GM21390 (cell line): ENCODE results near the gene PPP1R37.
"Not testable (repeated sequence)": the region's sequence is repeated elsewhere in the genome, so short reads cannot be mapped to it uniquely, and the experiment has no call there.

Experiments
- ATAC-seq: cut with Tn5 transposase; IDR thresholded peaks from one replicate; pipeline ENCODE4 v1.9.1; 2021; ENCODE audit not compliant: unreplicated experiment

PPP1R37 gene

DNA sequence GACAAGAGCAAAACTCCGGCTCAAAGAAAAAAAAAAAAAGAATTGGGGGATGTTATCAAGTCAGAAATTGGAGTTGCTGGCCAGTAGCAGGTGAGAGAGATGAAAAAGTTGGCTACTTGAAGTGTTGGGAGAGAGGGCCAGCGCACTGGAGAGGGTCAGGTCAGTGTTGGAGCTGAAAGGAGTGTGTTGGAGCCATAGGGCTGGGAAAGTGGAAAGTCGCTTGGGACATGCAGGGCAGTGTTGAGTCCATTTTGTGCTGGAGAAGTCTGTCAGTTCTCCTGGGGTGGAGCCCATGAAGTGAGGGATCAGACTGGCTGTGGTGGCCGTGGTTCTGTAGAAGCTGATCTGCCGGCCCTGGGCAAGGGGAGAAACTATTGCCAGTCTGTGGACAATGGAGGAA is 1.7 kb downstream of the PPP1R37 start:
- no peak for ATAC-seq

DNA sequence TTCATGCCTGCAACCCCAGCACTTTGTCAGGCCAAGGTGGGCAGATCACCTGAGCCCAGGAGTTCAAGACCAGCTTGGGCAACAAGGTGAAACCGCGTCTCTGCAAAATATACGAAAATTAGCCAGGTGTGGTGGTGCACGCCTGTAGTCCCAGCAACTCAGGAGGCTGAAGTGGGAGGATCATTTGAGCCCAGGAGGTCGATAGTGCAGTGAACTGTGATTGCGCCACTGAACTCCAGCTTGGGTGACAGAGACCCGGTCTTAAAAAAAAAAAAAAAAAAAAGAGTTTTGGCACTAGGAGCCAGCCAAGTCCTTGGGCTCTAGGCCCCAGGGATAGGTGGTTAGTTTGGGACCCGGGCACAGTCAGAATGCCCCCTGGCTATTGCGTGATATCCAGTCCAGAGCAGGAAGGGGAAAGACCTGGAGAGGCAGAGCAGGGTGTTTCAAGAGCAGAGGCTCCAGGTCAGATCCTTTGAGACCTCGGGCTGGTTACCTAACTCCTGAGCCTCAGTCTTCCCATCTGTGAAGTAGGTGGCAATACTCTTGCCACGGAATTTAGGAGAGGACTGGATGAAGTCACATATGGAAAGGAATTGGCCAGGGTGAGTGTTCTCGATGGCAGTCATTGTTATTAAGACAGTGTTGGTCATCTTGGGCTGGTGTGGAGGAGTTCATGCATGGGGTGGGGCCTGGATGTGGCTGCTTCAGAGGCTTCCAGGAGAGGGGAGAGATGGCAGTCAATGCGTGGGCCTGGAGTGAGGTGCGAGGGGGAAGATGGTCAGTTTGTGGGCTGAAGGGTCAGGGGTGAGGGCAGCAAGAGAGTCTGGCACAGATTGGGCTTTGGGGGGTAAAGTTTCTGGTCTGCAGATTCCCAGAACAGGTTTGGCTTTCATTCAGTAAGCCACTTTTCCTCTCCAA is 2.8 kb downstream of the PPP1R37 start:
- ATAC-seq: no peak

DNA sequence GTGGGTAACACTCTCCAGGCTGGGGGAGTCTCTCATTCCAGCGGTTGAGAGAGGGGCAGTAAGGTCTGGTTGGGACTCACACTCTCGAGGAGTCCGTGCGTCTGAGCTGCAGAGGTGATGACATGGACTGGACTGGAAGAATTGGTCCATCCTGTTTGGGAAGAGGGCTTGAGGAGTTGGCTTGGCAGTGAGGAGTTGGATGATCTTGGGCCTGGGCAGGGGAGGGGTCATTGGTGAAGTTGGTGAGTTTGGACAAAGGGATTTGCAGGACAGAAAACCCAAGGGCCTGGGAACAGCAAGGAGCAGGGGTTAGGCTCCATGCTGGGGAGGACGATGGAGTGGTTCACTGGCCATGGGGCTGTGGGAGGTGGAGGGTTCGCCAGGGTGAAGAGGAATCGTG is 3.7 kb downstream of the PPP1R37 start:
- ATAC-seq: no peak

DNA sequence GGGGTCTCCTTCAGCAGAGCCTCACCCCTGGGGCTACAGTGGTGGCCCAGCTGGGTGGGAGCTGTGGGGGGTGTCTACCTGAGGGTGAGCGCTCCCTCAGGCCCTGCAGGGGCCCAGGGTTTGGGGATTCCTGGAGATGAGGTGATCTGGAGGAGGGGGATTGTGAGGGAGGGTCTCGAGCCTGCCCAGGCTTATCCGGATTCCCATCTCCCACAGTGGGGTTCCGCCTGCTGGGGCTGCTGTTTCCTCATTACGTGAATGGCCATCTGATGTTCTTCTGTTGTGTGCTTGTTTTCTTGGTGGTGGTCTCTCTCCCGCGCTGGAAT is 4.4 kb downstream of the PPP1R37 start:
- ATAC-seq: no peak

DNA sequence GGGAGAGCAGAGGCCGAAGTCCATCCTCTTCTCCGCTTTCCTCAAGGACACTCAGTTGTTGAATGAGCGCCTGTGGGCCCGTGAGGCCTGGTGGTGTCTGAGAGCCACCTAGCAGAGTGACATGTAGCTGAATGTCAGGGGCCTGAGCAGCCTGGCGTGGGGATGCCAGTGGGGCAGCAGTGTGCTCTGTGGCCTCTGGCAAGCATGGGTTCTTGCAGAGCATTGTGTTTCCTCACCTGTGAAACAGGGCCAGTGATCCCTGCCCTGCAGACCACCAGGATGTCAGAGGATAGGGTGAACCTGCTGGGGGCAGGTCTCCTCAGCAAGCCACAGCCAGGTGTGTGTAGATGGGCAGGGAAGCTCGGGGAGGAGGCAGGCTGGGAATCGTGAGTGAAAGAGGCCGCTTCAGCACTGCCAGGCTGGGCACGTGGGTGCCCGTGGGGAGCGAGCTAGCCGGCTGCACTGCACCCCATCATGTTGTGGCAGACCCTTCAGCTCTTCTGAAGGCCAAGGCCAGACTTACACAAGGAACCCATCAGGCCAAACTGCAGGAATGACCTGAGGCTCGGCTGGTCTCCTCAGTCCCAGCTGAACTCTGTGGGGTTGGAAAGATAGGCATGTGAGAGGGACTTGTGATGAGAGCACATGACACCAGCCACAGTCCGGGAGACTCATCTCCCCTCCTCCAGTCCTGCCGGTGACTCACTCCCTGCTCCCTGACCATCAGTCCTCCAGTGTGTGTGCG is 5.0 kb downstream of the PPP1R37 start:
- ATAC-seq: no peak

DNA sequence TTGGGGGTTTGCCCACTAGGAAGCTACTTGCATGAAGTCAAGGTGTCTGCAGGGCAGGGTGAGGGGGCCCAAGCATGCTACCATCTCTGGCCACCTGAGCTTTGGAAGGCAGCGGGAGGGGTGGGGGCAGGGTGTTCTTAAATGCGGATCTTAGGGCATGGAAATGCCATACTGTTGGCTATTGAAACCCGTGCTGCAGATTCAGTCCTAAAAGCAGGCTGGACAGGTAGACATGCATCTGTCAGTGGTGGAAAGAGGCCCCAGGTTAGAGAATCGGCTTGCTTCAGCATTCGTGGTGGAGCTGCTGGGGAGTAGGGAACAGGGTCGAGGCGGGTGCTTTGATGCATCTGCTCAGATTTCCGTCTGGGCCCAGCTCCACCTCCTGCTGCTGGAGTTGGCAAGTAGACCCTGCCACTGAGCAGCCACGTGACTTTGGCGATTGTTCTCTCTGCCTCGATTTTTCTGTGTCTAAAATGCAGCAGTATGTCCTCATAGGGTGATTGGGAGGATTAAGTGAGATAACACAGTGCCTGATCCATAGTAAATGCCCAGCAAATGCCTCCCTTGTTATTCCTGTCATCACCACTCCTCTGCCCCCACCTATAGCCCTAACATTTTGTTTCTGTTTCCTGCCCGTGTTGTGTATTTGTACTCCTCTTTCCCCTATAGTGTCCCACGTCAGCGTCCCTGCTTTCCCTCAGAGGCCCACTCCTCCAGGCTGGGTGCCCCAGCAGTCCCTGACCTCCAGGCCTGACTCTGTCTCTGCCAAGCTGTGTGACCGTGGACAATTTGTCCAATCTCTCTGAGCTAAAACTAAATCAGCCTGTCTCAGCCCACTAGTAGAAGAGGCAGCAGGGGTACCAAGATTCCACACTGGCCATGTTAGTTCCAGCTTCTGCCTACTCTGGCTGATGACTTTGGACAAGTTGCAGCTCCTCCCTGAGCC is 5.8 kb downstream of the PPP1R37 start:
- ATAC-seq: no peak

DNA sequence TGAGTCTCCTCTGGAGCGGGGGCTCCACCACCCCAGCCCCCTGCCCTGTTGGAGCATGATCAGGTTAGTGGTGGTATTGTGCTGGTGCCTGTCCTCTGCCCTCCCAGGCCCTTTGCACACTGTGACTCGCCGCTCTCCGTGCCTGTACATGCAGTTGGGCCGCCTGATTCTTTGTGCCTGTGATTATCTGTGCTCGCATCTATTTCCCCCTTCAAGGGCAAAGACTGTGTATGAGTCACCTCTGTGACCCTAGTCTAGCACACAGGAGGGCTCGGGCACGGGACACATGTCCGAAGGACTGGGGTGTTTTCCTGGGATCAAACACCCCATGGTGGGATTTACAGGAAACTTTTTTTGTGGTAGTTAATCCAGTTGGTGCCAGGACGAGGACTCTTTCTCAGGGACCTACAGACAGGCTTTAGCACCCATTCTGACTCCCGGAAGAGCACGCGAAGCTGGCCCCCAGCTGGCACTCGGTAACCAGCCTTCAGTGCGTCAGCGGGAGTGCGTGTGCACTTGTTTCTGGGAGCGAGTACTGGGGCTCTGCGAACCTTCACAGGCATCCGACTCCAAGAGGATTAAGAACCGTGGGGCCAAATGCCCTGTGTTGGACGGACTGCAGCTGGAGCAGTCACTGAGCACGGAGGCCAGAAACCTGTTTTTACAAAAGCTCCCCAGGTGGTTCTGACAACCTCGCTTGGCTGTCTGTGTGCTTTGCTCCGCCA is 6.7 kb downstream of the PPP1R37 start:
- ATAC-seq: no peak

DNA sequence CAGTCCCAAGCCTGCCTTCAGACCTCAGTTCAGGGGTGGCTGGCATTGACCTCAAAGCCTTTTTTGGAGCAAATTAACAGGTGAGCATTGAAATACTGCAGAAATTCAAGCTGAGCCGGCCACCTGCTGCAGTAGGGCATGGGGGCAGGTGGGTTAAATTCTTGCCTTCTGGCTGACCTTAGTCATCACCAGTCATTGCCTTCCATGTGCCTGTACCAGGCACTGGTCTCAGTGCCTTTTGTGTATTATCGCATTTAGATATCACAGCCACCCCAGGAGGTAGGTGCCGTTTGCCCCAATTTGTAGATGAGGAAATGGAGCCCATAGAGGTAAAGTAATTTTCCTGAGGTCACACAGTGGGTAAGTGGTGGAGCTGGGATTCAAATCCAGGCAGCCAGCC is 7.2 kb downstream of the PPP1R37 start:
- ATAC-seq: no peak

DNA sequence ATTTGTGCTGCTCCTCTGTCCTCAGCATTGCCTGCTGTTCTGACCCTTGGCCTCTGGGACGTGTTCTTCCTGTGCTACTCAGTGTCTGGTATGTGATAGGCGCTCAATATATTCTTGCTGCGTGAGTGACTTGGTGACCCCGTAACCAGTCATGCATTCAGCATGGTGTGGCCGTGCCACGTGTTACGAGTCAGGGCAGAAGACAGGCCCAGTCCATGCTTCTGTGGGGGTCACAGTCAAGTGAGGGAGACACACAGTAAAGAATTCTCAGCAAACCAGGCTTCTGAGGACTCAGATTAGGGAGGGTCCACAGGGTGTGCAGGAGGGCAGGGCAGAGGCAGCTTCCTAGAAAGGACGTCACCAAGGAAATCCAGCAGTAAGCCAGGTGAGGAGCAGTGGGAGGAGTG is 7.9 kb downstream of the PPP1R37 start:
- no peak for ATAC-seq

DNA sequence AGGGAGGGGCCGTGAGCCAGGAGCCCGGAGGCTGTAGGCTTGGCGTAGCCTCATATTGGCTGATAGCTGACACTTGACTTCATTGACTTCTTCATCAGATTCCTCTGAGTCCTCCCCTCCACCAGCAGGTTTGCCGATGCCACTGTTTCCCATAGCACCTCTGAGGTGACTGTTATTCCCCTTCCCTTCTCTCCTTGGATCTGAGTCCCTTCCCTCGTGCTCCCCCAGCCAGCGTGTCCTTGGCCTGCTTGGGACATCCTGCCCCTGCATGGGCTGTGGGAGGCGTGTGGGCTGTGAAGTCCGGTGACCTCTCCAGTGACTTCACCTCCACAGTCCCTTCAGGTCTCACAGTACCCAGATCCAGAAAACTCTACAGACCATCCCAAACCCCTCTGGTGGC is 8.8 kb downstream of the PPP1R37 start:
- ATAC-seq: no peak

DNA sequence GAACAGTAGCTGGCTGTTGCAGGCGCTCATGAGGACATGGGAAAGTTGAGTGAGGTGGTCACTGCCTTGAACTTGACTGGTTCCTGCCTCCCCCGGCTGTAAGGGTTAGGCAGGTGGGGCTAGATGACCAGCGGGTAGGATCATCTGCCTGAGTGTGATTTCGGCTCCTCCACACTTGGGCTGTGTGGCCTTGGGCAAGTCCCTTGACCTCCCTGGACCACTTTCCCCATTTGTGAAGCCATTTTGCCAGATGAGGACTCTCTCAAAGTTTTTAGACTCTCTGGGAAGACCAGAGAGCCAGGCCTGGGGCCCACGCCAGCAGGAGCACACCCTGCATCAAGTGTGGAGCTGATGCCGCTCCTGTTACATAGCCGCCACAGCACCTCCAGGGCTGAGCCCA is 9.5 kb downstream of the PPP1R37 start:
- ATAC-seq: no peak

DNA sequence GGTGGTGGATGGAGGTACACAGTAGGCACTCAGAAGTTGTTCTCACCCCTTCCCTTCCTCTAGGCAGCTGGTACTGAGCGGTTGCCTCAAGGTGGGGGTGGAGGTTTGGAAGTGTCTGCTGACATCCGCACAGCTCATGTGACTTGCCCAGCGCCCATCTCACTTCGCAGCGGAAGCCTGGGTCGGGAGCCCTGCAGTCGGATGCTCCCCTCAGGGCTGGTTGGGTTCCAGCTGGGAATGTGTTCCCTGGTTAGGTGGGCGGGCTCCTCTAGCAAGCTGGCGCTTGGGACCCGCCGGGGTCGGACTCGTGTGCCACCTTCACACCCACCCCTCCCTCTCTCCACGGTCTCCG is 10.2 kb downstream of the PPP1R37 start:
- ATAC-seq: no peak

DNA sequence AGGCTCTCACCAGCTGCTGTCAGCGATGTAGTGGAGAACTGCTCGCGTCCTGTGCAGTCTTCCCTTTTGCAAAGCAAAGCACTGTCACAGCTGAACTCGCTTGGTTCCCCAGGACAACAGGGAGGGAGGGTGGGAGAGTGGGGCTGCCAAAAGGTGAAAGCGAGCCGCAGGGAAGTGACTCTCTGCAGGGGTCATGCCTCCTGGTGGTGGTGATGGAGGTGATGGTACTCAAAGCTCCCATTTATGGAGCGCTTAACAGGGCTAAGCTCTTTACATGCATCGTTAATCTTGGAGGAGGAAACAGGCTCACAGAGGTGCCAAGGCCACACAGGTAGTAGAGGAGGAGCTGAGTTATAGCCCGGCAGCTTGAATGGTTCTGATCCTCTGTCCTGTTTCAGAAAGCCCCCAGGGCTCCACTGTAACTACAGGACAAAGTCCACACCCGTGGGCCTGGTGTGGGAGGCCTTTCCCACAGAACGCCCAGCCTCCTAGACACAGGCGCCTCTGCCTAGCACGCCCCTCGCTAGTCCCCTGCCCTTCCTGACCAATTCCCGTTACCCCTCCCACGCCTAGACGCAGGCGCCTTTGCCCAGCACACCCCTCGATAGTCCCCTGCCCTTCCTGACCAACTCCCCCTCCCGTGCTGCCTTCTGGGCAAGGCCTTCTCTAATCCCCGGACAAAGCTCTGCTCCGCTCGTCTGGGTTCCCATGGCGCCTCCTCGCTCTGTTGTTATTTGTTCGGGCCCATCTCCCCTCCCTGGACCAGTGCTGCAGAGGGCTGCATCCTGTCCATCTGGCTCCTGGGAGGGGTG is 10.7 kb downstream of the PPP1R37 start:
- no peak for ATAC-seq

DNA sequence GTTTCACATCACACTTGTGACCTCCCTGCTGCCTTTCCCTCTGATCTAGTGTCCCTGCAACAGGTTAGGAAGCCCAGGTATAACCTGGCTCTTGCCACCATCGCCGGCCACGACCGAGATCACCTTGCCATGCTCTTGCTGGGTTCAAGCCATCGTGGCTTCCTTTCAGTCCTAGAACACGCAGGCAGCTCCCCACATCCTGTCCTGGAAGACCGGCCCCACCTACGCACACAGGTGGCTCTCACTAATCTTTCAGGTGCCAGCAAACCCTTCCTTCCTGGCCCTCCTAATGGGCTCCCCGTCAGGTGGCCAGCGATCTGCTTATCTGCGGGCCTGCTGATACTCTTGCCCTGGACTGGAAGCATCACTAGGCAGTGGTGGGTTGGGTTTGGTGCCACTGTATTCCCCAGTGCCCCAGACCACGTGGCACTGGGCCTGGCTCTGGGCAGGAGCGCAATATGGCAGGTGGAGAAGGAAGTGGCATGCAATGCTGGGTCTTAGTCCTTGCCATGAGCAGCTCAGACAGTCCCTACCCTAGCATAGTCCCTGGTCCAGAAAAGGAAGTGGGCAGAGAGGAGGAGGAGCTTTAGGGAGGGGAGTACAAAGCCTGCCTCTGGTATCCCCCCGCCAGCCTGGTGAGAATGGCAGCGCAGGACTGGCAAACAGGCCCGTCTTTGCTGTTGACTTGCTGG is 11.8 kb downstream of the PPP1R37 start:
- ATAC-seq: no peak

DNA sequence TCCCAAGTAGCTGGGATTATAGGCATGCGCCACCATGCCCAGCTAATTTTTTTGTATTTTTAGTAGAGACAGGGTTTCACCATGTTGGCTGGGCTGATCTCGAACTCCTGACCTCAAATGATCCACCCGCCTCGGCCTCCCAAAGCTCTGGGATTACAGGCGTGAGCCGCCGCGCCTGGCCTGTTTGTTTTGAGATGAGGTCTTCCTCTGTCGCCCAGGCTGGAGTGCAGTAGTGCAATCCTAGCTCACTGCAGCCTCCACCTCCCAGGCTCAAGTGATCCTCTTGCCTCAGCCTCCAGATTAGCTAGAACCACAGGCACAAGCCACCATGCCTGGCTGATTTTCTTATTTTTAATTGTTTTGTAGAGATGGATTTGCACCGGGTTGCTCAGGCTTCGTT is 13.4 kb downstream of the PPP1R37 start:
- not testable (repeated sequence) for ATAC-seq

DNA sequence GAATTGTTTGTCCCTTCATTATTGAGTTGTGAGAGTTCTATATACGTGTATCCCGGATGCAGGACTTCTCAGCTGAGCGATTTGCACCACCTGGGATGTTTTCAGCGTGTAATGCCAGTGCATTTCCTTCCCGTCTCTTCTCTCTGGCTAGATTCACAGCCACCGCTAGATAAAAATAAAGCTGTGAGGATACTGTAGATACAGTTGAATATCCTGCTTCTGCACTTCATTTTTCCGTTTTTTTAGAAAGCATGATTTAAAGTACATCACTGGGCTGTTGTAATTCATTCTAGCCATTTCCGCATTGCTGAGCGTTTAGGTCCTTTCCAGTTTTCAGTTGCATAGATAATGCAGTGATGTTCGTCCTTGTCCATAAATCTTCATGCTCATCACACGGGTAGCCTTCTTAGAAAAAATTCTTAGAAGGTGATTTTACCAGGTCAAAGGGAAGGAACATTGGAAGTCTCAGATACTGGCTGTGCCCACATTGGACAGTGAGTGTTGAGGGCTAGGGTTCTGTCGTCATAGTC is 14.7 kb downstream of the PPP1R37 start:
- ATAC-seq: no peak

DNA sequence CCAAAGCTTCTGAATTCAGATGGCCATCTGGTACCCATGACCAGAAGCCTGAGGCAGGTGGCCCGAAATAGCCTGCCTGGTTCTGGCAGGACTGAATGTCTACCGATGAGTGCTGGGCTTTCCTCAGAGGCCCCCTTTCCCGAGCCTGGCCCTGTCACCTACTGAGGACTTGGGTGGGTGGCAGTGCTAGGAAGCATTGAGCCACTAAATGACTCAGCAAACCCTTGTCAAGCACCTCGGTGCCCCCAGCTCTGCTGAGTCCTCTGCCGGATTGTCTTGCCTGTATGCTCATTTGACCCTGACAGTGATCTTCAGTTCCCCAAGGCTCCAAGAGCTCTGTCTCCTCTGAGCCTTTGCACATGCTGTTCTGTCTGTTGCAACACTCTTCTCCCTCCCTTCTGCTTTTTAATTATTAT is 17.9 kb downstream of the PPP1R37 start:
- no peak for ATAC-seq

DNA sequence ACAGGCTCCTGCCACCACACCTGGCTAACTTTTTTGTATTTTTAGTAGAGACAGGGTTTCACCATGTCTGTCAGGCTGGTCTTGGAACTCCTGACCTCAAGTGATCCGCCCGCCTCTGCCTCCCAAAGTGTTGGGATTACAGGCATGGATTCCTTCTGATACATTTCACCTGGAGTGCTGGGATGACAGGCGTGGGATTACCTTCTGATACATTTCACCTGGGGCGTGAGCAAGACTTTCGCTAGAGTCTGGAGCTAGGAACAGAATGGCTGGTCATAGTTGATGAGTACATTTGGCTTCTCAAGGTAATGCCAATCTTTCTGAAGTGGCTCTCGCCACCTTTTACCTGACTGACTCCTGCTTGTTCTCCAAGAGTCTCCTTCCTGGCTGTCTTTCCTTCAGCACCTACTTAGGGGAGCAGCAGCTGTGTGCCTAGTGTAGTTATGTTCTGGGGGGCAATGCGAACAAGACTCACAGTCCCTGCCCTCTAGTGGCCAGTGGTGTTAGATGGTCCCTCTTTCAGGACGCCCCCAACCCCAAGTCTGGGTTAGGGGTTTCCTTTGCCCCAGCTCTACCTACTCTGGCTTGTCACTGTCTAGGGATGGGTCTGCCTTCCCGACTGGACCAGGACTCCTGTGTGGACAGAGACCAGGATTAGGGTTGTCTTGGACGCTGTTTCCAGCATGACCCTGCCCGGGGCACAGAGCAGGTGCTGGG is 19.3 kb downstream of the PPP1R37 start:
- no peak for ATAC-seq
